ENCODE data around the gene PHACTR3.

Gene PHACTR3

DNA sequence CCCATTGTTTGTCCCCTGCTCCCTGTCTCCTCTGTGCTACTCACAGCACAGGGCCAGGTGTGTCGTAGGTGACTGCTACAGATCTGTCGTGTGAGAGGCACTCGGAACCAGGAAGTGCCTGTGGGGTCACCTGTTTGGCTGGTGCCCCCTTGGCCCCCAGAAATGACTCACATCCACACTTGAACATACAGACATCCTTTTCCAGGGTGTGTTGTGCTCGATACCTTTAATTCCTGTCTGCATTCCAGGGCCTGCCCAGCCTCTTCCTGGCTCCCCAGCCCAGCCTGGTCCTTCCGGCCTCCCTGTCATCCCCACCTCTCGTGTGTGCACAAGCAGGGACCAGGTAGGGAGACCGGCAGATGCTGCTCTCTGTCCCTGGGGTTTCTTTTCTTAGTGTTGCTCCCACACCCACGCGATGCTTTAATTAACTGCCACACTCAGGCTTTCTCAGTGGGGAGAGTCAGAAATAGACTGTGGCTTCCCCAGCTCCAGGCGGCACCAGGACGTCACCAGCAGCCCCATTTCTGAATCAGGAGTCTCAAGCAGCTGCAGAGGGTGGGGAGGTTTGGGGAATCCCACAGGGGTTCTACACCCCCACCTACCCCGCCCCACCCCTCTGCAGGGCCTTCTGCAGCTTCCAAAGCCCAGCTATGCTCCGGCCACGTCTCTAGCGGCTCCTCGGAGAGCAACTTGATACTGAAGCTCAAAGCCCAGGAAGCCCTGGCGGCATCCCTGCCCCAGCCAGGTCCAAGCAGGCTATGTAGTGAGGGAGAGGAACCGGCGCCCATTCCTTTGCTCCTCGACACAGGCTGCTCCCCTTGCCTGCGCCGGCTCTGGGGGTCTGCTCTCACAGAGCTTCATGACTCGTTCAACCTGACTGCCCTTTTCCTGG is 226.9 kb downstream of the PHACTR3 start:
- Histone ChIP-seq H3K27me3 (ENCODE audit: insufficient read depth, low read length) (peaks cover 52% of the 10 kb centered on the region), H3K36me3 (ENCODE audit: insufficient read depth, low read length) (no peaks in the 10 kb centered on the region), H3K27ac (ENCODE audit: low read depth, low read length) (no peak overlapping the region), H3K4me3 (ENCODE audit: low read depth, low read length) (no peak overlapping the region), H2AFZ (ENCODE audit: low read length, unreplicated experiment) (no peak overlapping the region), H3K4me1 (ENCODE audit: control insufficient read depth, insufficient read depth, low read length, unreplicated experiment) (peaks cover 13% of the 10 kb centered on the region), H3K79me2 (ENCODE audit: control insufficient read depth, insufficient read depth, low read length, unreplicated experiment) (no peaks in the 10 kb centered on the region)

DNA sequence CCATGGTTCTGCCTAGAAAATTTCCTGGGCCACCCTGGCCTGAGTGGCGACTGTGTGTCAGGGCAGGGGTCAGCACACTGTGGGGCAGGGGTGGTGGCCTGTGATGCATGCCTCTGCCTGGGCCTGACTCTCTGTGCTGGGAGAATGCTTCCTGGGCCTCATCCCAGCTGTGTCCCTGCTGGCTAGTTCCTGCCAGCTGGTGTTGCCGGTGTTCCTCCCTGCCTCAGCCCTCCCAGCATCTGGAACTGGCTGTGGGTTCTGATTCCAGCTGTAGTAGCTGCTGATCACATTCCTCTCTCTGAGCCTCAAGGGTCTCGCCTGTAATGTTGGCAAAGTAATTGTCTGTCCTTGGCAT is 227.6 kb downstream of the PHACTR3 start:
- no peaks in the 10 kb centered on the region for H3K36me3 ChIP-seq (ENCODE audit: insufficient read depth, low read length)
- H3K4me3 ChIP-seq (ENCODE audit: low read depth, low read length) = no peak overlapping the region
- H2AFZ ChIP-seq (ENCODE audit: low read length, unreplicated experiment) = no peak overlapping the region
- H3K27ac ChIP-seq (ENCODE audit: low read depth, low read length) = no peak overlapping the region
- peaks cover 19% of the 10 kb centered on the region for H3K4me1 ChIP-seq (ENCODE audit: control insufficient read depth, insufficient read depth, low read length, unreplicated experiment)
- no peaks in the 10 kb centered on the region for H3K79me2 ChIP-seq (ENCODE audit: control insufficient read depth, insufficient read depth, low read length, unreplicated experiment)
- peaks cover 52% of the 10 kb centered on the region for H3K27me3 ChIP-seq (ENCODE audit: insufficient read depth, low read length)

DNA sequence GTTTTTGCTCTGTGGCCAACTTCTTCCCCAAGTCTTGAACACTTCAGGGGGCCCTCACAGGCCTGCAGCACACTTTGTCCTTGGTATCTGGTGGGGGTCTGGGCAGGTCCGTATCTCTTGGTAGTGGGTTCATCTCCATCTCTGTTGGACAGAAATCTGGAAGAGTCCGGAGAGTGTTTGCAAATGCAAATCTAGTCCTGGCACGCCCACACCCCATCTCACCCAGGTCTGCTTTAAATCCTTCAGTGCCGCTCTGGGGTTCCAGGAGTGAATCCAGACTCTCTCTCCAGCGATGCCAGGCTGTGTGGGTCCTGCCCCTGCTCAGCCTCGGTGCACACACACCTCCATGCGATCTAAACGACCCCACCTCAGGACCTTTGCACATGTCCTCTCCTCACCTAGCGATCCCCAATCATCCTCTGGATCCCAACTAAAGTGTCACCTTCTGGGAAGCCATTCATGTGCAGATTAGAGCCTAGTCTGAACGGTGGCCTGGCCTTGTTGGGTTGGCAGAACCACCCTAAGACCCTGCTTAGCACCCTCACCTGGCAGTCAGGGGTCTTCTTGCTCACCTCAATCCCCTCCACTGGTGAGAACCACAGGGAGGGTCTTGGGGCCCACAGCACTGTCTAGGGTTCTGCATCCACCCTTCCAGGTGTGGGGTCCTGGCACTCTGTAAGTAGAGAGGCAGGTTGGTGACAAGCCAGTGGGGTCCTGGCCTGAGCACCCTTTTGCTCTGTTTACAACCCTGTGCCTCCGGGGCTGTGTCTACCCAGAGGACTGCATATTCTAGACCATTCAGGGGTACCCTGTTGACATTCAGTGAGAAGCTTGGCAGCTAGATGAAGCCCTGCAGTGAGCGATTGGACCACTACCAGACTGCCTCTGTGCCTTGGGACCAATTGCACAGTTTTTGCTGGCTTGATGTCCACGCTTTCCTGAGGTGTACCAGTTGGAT is 228.3 kb downstream of the PHACTR3 start:
- Histone ChIP-seq H2AFZ (ENCODE audit: low read length, unreplicated experiment) (no peak overlapping the region), H3K36me3 (ENCODE audit: insufficient read depth, low read length) (no peaks in the 10 kb centered on the region), H3K27me3 (ENCODE audit: insufficient read depth, low read length) (peaks cover 44% of the 10 kb centered on the region), H3K4me3 (ENCODE audit: low read depth, low read length) (no peak overlapping the region), H3K79me2 (ENCODE audit: control insufficient read depth, insufficient read depth, low read length, unreplicated experiment) (no peaks in the 10 kb centered on the region), H3K27ac (ENCODE audit: low read depth, low read length) (no peak overlapping the region), H3K4me1 (ENCODE audit: control insufficient read depth, insufficient read depth, low read length, unreplicated experiment) (peaks cover 22% of the 10 kb centered on the region)

DNA sequence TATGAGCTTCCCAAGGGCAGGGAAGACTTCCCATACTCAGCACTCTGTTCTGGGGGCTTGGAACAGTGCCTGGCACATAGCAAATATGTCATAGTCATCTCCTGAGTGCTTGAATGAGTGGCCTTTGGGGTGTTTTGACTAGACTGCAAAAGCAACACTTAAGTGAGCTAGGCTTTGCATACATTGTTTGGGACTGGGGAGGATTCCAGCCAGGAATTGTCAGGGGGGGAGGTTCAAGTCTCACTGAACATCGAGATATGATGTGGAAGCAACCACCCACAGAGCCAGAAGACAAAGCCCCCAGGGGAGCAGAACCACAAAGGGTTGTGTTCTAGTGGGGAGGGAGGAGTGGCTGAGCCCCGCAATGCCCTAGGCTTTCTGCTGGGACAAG is 230.7 kb downstream of the PHACTR3 start:
- Histone ChIP-seq H3K36me3 (ENCODE audit: insufficient read depth, low read length) (no peaks in the 10 kb centered on the region), H3K27me3 (ENCODE audit: insufficient read depth, low read length) (peaks cover 28% of the 10 kb centered on the region), H3K27ac (ENCODE audit: low read depth, low read length) (no peak overlapping the region), H3K79me2 (ENCODE audit: control insufficient read depth, insufficient read depth, low read length, unreplicated experiment) (no peaks in the 10 kb centered on the region), H3K4me1 (ENCODE audit: control insufficient read depth, insufficient read depth, low read length, unreplicated experiment) (peaks cover 22% of the 10 kb centered on the region), H2AFZ (ENCODE audit: low read length, unreplicated experiment) (no peak overlapping the region), H3K4me3 (ENCODE audit: low read depth, low read length) (no peak overlapping the region)

DNA sequence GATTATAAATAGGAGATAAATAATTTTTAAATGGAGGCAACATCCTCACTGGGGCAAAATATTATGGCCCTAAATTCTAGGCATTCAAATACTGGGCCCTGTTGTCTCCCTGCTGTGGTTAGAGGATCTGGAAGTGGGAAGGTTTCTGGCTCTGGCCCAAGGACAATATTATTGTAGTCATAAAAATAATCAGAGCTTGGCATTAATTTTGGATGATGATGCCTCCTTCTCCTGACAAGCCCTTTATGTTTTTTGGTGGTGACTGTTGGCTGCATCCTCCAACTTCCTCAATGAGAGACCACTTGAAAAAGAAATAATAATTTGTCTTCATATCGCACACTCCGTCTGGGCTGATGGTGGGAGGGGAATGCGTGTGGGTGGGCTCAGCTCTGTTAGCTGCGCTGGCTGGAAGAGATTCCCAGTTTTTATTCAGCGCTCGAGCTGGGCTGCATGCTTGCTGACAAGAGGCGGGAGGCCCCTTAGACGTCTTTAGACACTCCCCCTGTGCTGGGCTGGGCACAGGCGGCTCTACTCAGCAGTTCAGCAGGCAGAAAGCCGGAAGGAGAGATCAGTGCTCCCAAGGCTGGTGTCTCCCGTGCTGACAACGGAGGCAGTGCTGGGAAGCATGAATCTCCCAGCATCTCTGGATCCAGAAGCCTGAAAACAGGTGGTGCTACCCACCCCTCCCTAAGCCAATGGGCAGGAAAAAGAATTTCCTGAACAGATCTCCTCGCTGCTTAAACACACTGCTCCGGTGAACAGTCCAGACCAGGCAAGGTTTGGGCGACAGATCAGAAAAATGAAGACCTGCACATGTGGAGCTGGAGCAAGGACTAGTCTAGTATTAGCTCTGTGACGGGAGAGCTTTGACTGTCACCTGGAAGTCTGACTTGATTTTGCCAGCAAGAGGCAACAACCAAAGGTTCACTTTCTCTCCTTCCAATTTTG is 231.4 kb downstream of the PHACTR3 start:
- Histone ChIP-seq H3K27me3 (ENCODE audit: insufficient read depth, low read length) (peaks cover 21% of the 10 kb centered on the region), H3K36me3 (ENCODE audit: insufficient read depth, low read length) (no peaks in the 10 kb centered on the region), H3K4me1 (ENCODE audit: control insufficient read depth, insufficient read depth, low read length, unreplicated experiment) (peaks cover 22% of the 10 kb centered on the region), H3K79me2 (ENCODE audit: control insufficient read depth, insufficient read depth, low read length, unreplicated experiment) (no peaks in the 10 kb centered on the region), H3K27ac (ENCODE audit: low read depth, low read length) (no peak overlapping the region), H3K4me3 (ENCODE audit: low read depth, low read length) (peak overlapping the region; percentile 42), H2AFZ (ENCODE audit: low read length, unreplicated experiment) (no peak overlapping the region)

DNA sequence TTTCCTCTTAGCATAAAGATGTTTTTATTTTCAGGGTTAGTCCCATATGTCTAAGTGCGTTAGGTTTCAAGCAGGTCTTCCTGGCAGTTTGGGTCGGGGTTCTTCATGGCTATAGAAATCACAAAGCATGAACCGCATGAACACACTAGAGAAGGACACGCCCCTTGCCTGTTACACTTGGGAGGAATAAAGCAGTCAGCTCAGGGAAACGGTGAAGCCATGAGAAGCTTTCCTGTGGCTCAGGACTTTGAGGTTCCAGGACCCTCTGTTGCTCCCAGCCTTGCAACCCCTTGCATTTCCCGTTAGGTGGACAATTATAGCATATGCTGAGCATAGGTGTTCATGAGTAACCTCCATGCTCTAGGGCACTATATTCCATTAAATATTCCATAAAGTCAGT is 232.4 kb downstream of the PHACTR3 start:
- no peak overlapping the region for H3K27ac ChIP-seq (ENCODE audit: low read depth, low read length)
- H3K79me2 ChIP-seq (ENCODE audit: control insufficient read depth, insufficient read depth, low read length, unreplicated experiment) = no peaks in the 10 kb centered on the region
- no peaks in the 10 kb centered on the region for H3K36me3 ChIP-seq (ENCODE audit: insufficient read depth, low read length)
- H3K27me3 ChIP-seq (ENCODE audit: insufficient read depth, low read length) = peaks cover 16% of the 10 kb centered on the region
- H3K4me1 ChIP-seq (ENCODE audit: control insufficient read depth, insufficient read depth, low read length, unreplicated experiment) = peaks cover 22% of the 10 kb centered on the region
- H2AFZ ChIP-seq (ENCODE audit: low read length, unreplicated experiment) = no peak overlapping the region
- no peak overlapping the region for H3K4me3 ChIP-seq (ENCODE audit: low read depth, low read length)

DNA sequence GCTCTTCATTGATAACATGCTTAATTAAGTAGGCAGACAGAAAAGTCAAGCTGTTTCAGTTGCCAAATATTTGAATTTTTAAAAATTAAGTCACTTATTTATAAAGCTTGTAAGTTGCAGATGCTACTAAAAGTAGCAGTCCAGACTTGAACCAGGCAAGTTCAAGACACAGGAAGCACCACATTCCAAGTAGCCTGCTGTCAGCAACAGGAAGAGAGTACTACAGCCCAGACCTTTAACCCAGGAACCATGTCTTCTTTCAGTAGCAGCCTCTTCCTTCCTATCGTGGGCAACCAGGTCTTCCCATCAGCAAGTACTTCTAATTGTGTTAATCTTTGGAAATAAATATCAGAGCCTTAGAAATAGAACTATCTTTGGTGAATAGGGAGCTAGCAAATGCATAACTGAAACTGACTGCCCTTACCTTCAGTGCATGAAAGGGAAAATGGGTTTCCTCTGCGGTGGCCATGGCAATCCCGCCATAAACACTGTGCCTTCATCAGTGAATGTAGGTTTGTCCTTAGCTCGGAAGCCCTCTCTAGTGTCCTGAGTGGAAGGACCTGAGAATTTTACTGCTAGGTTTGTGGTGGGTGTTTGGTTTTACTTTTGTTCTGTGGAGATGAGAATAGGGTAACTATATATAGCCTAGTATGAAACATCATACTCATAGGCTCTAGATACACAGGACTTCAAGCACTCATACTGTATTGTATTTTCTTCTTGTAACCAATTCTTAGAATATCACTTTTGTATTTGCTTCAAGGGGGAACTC is 233.5 kb downstream of the PHACTR3 start:
- Histone ChIP-seq H3K4me3 (ENCODE audit: low read depth, low read length) (no peak overlapping the region), H2AFZ (ENCODE audit: low read length, unreplicated experiment) (no peak overlapping the region), H3K4me1 (ENCODE audit: control insufficient read depth, insufficient read depth, low read length, unreplicated experiment) (peaks cover 22% of the 10 kb centered on the region), H3K27me3 (ENCODE audit: insufficient read depth, low read length) (peaks cover 8% of the 10 kb centered on the region), H3K79me2 (ENCODE audit: control insufficient read depth, insufficient read depth, low read length, unreplicated experiment) (no peaks in the 10 kb centered on the region), H3K27ac (ENCODE audit: low read depth, low read length) (no peak overlapping the region), H3K36me3 (ENCODE audit: insufficient read depth, low read length) (no peaks in the 10 kb centered on the region)

DNA sequence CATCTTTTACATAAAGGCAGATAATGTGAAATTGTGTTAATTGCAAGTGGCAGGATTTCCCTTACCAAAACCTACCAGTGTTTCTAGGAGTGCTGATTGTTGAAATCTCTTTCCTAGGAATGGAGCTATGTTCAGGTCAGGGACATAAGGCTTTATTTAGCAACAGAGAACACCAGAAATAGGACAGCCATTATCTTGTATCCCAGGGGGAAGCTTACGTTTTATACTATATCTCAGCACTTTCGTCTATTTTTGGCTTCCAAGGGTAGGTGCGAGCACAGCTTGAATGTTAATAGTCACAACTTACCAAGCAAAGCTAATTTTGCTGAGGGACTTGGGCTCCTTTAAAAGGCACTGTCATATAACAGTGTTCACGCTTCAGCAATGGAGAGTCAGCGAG is 235.1 kb downstream of the PHACTR3 start:
- no peak overlapping the region for H2AFZ ChIP-seq (ENCODE audit: low read length, unreplicated experiment)
- H3K27me3 ChIP-seq (ENCODE audit: insufficient read depth, low read length) = no peaks in the 10 kb centered on the region
- H3K4me3 ChIP-seq (ENCODE audit: low read depth, low read length) = no peak overlapping the region
- H3K27ac ChIP-seq (ENCODE audit: low read depth, low read length) = no peak overlapping the region
- peaks cover 22% of the 10 kb centered on the region for H3K4me1 ChIP-seq (ENCODE audit: control insufficient read depth, insufficient read depth, low read length, unreplicated experiment)
- H3K79me2 ChIP-seq (ENCODE audit: control insufficient read depth, insufficient read depth, low read length, unreplicated experiment) = no peaks in the 10 kb centered on the region
- H3K36me3 ChIP-seq (ENCODE audit: insufficient read depth, low read length) = no peaks in the 10 kb centered on the region

DNA sequence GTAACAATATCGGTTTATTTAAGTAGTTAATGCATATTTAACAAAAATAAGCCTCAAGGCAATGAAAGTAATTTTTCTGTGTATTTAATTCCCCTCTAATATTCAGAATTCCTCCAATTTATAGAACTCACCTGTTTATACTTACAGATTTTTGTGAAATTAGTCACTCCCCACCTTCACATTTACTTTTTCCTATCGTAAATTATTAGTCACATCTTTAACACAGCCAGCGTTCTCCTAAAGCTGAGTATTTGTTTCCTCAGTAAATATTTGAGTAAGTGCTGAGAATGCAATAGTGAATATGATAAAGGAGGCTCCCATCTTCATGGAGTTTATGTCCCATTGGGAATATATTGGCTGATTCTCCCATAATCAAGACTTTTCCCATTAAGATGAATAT is 241.1 kb downstream of the PHACTR3 start:
- no peaks in the 10 kb centered on the region for H3K27me3 ChIP-seq (ENCODE audit: insufficient read depth, low read length)
- no peaks in the 10 kb centered on the region for H3K79me2 ChIP-seq (ENCODE audit: control insufficient read depth, insufficient read depth, low read length, unreplicated experiment)
- no peak overlapping the region for H2AFZ ChIP-seq (ENCODE audit: low read length, unreplicated experiment)
- no peak overlapping the region for H3K27ac ChIP-seq (ENCODE audit: low read depth, low read length)
- H3K4me1 ChIP-seq (ENCODE audit: control insufficient read depth, insufficient read depth, low read length, unreplicated experiment) = no peaks in the 10 kb centered on the region
- no peak overlapping the region for H3K4me3 ChIP-seq (ENCODE audit: low read depth, low read length)
- no peaks in the 10 kb centered on the region for H3K36me3 ChIP-seq (ENCODE audit: insufficient read depth, low read length)
